KMS-11 (cell line): ENCODE results near the gene KIAA1143.

Experiments
- H2AFZ ChIP-seq: fragments of 200-600 bp; sonication (generic); 2 replicates; pipeline ENCODE4 v1.6.1; 2016; ENCODE audit warnings: antibody characterized with exemption, mixed run types, low read depth
- H3K27ac ChIP-seq: fragments of 200-600 bp; sonication (generic); 2 replicates; pipeline ENCODE4 v1.6.1; 2016; ENCODE audit warnings: mild to moderate bottlenecking, mixed run types
- H3K27me3 ChIP-seq: fragments of 200-600 bp; sonication (generic); 2 replicates; pipeline ENCODE4 v1.6.1; 2017; ENCODE audit warnings: mild to moderate bottlenecking, low read depth, mixed run types, moderate library complexity; ENCODE audit not compliant: insufficient read depth
- H3K36me3 ChIP-seq: fragments of 200-600 bp; sonication (generic); 2 replicates; pipeline ENCODE4 v1.6.1; 2017; ENCODE audit warnings: mild to moderate bottlenecking, mixed run types; ENCODE audit not compliant: insufficient read depth
- H3K4me1 ChIP-seq: fragments of 200-600 bp; sonication (generic); 2 replicates; pipeline ENCODE4 v1.6.1; 2016; ENCODE audit warnings: mild to moderate bottlenecking, low read depth, mixed run types; ENCODE audit not compliant: poor library complexity, severe bottlenecking
- H3K4me2 ChIP-seq: fragments of 200-600 bp; sonication (generic); 2 replicates; pipeline ENCODE4 v1.7.0; 2016; ENCODE audit warnings: mild to moderate bottlenecking, mixed run types
- H3K4me3 ChIP-seq: fragments of 200-600 bp; sonication (generic); IDR thresholded peaks from 2 replicates; pipeline ENCODE4 v1.6.1; 2017; ENCODE audit warnings: low read depth, low read length, mixed read lengths; ENCODE audit not compliant: insufficient read depth
- H3K79me2 ChIP-seq: fragments of 200-600 bp; sonication (generic); 2 replicates; pipeline ENCODE4 v1.6.1; 2016; ENCODE audit warnings: low read depth, mixed run types; ENCODE audit not compliant: insufficient read depth
- H3K9ac ChIP-seq: fragments of 200-600 bp; sonication (generic); 2 replicates; pipeline ENCODE4 v1.6.1; 2016; ENCODE audit warnings: mild to moderate bottlenecking, mixed run types
- H4K20me1 ChIP-seq: fragments of 200-600 bp; sonication (generic); 2 replicates; pipeline ENCODE4 v1.6.1; 2016; ENCODE audit warnings: mild to moderate bottlenecking, mixed run types; ENCODE audit not compliant: insufficient read depth
- CTCF ChIP-seq: fragments of 200-600 bp; sonication (generic); conservative IDR thresholded peaks from 2 replicates; pipeline ENCODE4 v1.6.1; 2017; ENCODE audit warnings: low read depth, mild to moderate bottlenecking, antibody characterized with exemption, low read length, moderate library complexity, mixed read lengths

KIAA1143 gene

GRCh38 chr3:44795197-44795596 is 33.8 kb upstream of the KIAA1143 start:
- no peak overlapping the region for H3K9ac ChIP-seq
- no peak for TF ChIP-seq CTCF
- no peak overlapping the region for H2AFZ ChIP-seq
- H3K4me2 ChIP-seq = no peak overlapping the region
- H4K20me1 ChIP-seq = no peaks in the 10 kb centered on the region
- H3K4me3 ChIP-seq = no peak overlapping the region
- no peak overlapping the region for H3K27ac ChIP-seq
- H3K36me3 ChIP-seq = no peaks in the 10 kb centered on the region; the same call in 1 of the 2 replicates
- H3K27me3 ChIP-seq = no peaks in the 10 kb centered on the region
- no peaks in the 10 kb centered on the region for H3K79me2 ChIP-seq
- no peaks in the 10 kb centered on the region for H3K4me1 ChIP-seq

GRCh38 chr3:44782891-44783290 is 21.5 kb upstream of the KIAA1143 start:
- Histone ChIP-seq H3K4me3 (no peak overlapping the region), H3K4me1 (no peaks in the 10 kb centered on the region), H3K4me2 (no peak overlapping the region), H3K27me3 (no peaks in the 10 kb centered on the region), H4K20me1 (no peaks in the 10 kb centered on the region), H3K27ac (no peak overlapping the region), H3K79me2 (no peaks in the 10 kb centered on the region), H3K36me3 (no peaks in the 10 kb centered on the region), H2AFZ (no peak overlapping the region), H3K9ac (no peak overlapping the region)
- TF ChIP-seq CTCF = no peak

GRCh38 chr3:44772099-44772442 is 10.7 kb upstream of the KIAA1143 start:
- no peak for TF ChIP-seq CTCF
- Histone ChIP-seq H3K4me3 (no peak overlapping the region), H2AFZ (no peak overlapping the region), H3K27me3 (no peaks in the 10 kb centered on the region), H3K27ac (no peak overlapping the region), H3K9ac (no peak overlapping the region), H4K20me1 (no peaks in the 10 kb centered on the region), H3K79me2 (peaks cover 15% of the 10 kb centered on the region; the same call in 1 of the 2 replicates), H3K4me1 (no peaks in the 10 kb centered on the region), H3K4me2 (no peak overlapping the region), H3K36me3 (no peaks in the 10 kb centered on the region)

- peaks cover 15% of the 10 kb centered on the region; the same call in 1 of the 2 replicates for H3K79me2 ChIP-seq
- no peaks in the 10 kb centered on the region for H3K4me1 ChIP-seq
- no peak overlapping the region for H3K9ac ChIP-seq
- no peak overlapping the region for H2AFZ ChIP-seq
- TF ChIP-seq CTCF = no peak
- no peak overlapping the region for H3K4me3 ChIP-seq
- no peaks in the 10 kb centered on the region for H3K36me3 ChIP-seq
- no peak overlapping the region for H3K4me2 ChIP-seq
- no peaks in the 10 kb centered on the region for H3K27me3 ChIP-seq
- no peak overlapping the region for H3K27ac ChIP-seq
- H4K20me1 ChIP-seq = no peaks in the 10 kb centered on the region
Measured at GRCh38 chr3:44771424-44772098, 10.1 kb upstream of the KIAA1143 start.
